Measurements from ENCODE around the gene ZNF619.
A peak's percentile ranks its signal among the peaks of the same experiment; 100 is the strongest.

ZNF619 gene

DNA sequence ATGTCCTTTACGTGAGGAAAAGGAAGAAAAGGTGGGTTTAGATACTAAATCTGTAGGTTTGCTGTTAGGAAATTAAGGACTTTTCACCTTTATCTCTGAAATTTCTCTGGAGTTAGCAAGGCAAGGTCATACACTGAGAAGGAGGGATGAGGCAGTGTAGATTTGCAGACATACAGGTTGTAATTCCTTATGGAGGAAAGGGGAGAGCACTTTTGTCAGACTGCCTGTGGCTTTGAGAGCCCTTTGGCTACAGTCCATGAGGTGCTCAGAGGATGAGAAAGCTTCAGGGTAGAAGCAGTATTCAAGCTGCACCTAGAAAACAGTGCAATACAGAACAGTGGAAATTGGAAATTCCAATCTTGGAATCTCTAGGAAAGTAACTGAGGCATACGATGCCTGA is 11.5 kb upstream of the ZNF619 start:
- TF ChIP-seq, protein P1, sequence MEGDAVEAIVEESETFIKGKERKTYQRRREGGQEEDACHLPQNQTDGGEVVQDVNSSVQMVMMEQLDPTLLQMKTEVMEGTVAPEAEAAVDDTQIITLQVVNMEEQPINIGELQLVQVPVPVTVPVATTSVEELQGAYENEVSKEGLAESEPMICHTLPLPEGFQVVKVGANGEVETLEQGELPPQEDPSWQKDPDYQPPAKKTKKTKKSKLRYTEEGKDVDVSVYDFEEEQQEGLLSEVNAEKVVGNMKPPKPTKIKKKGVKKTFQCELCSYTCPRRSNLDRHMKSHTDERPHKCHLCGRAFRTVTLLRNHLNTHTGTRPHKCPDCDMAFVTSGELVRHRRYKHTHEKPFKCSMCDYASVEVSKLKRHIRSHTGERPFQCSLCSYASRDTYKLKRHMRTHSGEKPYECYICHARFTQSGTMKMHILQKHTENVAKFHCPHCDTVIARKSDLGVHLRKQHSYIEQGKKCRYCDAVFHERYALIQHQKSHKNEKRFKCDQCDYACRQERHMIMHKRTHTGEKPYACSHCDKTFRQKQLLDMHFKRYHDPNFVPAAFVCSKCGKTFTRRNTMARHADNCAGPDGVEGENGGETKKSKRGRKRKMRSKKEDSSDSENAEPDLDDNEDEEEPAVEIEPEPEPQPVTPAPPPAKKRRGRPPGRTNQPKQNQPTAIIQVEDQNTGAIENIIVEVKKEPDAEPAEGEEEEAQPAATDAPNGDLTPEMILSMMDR (IDR thresholded peaks at IDR 0.05; ENCODE audit: borderline replicate concordance, insufficient read depth, low read depth, low read length) = no peak
- H3K4me3 ChIP-seq (ENCODE audit: low read depth, low read length) = no peak overlapping the region

DNA sequence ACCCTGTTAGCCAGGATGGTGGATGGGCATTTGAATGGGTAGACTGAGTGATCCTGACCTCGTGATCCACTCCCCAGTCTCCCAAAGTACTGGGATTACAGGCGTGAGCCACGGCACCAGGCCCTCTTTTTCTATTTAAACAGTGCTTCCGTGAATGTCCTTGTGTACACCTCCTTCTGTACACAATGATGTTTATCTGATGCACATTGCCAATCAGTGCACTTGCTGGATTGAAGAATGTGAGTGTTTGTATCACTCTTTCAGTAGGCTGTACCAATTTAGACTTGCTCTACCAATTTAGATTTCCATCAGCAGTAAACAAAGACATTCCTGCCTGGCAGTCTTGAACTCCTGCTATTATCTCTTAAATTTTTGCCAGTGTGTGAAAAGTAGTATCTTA is 8.9 kb upstream of the ZNF619 start:
- H3K4me3 ChIP-seq (ENCODE audit: low read depth, low read length) = no peak overlapping the region
- TF ChIP-seq, protein P1 (IDR thresholded peaks at IDR 0.05; ENCODE audit: borderline replicate concordance, insufficient read depth, low read depth, low read length) = no peak

DNA sequence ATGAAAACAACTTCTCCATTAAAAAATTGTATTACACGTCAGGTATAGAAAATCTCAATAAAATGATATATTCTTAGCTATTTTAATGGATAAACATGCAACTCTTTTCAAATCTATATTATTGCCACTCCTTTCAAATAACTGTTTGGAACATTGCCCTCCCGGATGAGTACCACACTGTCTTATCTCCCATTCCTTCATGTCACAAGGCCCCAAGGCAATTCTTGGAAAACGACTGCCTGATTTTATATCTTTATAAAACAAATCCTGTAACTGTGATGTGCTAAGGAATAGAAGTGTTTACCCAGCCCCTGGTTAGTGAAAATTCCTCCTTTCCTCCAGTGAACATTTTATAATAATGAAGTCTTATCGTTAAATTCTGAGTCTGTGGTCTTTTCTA is 6.2 kb upstream of the ZNF619 start:
- TF ChIP-seq, protein P1 (IDR thresholded peaks at IDR 0.05; ENCODE audit: borderline replicate concordance, insufficient read depth, low read depth, low read length) = no peak
- H3K4me3 ChIP-seq (ENCODE audit: low read depth, low read length) = no peak overlapping the region

DNA sequence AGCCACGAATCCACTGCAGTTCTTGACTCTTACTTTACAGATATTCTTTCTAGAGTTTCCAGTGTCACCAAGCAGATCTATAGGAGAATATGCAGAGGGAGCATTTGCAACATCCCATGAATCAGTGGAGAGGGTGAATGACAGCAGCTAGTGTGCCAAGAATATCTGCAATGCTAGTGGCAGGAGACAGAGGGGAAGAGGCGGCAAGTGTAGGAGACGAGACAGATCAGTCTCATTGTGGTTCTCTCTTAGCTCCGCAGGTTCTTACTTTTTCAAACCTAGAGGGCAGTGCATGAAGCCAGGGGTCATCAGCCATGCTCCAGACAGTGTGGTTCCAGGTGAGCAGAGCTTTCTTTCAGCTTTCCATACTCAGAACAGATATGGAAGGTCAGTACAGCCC is 744 bp downstream of the ZNF619 start:
- H3K4me3 ChIP-seq (ENCODE audit: low read depth, low read length) = peak overlapping the region; percentile 60
- TF ChIP-seq, protein P1 (IDR thresholded peaks at IDR 0.05; ENCODE audit: borderline replicate concordance, insufficient read depth, low read depth, low read length) = no peak

DNA sequence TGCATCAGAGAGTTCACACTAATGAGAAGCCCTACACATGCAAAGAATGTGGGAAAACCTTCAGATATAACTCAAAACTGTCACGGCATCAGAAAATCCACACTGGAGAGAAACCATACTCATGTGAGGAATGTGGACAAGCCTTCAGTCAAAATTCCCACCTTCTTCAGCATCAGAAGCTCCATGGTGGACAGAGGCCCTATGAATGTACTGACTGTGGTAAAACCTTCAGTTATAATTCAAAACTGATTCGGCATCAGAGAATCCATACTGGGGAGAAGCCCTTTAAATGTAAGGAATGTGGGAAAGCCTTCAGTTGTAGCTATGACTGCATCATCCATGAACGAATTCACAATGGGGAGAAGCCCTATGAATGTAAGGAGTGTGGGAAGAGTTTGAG is 10.2 kb downstream of the ZNF619 start:
- no peak overlapping the region for H3K4me3 ChIP-seq (ENCODE audit: low read depth, low read length)
- TF ChIP-seq, protein P1 (IDR thresholded peaks at IDR 0.05; ENCODE audit: borderline replicate concordance, insufficient read depth, low read depth, low read length) = no peak

DNA sequence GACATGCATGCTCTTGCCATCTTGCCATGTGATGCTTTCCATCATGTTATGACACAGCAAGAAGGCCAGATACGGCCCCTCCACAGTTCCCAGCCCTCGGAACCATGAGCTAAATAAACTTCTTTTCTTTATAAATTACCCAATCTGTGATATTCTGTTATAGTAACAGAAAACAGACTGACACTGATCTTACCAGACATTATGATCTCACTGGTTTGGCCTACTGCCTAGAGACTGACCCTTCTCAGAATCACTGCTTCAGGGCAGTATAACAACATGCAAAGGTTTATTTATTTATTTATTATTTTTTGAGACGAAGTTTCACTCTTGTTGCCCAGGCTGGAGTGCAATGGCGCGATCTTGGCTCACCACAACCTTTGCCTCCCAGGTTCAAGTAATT is 14.0 kb downstream of the ZNF619 start:
- no peak overlapping the region for H3K4me3 ChIP-seq (ENCODE audit: low read depth, low read length)
- TF ChIP-seq, protein P1 (IDR thresholded peaks at IDR 0.05; ENCODE audit: borderline replicate concordance, insufficient read depth, low read depth, low read length) = no peak

DNA sequence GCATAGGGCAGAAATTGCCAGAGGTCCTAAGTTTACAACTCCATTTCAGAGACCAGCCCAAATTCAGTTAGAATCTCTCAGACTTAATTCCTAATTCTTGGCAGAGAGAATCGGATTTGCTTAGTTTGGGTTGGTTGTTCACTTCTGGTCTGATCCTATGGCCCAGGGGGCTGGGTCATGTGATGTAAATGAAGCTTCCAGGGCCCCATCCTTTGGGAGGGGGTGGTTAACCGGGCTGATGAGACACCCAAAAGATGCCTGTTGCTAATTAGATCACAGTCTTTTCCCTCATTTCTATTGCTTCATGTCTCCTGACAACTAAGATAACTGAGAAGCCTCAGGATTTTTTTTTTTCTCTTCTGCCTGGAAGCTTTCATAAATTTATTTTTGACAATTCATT is 17.8 kb downstream of the ZNF619 start:
- TF ChIP-seq, protein P1 (IDR thresholded peaks at IDR 0.05; ENCODE audit: borderline replicate concordance, insufficient read depth, low read depth, low read length) = no peak
- H3K4me3 ChIP-seq (ENCODE audit: low read depth, low read length) = no peak overlapping the region

All from GM12875 (cell line).